NCI-H128 (cell line): ENCODE measurements around the gene PTGS2.
"Not testable (repeated sequence)": the region's sequence is repeated elsewhere in the genome, so short reads cannot be mapped to it uniquely, and the experiment has no call there.

Source experiments
- DNase-seq: peaks from one replicate; lab custom pipeline; 2025; ENCODE audit not compliant: unreplicated experiment; lab: John Stamatoyannopoulos, UW

Gene PTGS2

DNA sequence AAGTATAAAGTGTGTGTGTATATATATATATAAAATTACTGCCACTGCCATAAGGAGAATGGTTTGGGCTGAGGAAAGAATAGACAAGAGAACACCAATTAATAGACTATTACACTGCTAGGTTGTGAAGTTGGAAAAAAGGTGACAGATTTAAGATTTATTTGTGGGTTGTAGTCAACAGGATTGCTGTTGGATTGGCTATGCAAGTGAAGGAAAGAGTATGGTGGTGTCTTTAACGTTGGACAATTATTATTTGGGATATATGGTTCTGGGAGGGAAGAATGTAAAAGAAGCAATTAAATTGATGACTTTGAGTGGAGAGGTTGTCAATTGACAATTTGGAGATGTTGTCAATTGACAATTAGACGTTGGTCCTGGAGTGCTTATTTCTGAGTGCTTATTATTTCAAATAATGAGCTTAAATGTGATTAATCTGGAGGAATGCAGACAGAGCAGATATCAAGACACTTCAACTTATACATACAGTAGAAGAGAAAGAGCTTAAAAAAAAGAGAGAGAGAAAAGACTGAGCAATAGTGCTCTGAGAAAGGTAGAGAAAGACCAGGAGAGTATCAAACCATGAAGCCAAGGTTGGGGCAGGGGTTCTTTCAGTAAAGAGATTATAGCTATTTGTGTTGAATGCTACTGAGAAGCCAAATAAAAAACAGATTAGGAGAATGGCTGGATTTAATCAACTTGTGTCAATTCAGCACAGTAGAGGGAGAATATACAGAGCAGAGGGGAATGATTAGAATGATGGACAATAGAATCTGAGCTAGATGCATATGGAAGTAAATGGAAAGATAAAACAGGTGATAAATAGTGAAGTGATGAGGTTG is 9.7 kb downstream of the PTGS2 start:
- no peak for DNase-seq

GRCh38 chr1:186669784-186670183 is 10.4 kb downstream of the PTGS2 start:
- DNase-seq = not testable (repeated sequence)

DNA sequence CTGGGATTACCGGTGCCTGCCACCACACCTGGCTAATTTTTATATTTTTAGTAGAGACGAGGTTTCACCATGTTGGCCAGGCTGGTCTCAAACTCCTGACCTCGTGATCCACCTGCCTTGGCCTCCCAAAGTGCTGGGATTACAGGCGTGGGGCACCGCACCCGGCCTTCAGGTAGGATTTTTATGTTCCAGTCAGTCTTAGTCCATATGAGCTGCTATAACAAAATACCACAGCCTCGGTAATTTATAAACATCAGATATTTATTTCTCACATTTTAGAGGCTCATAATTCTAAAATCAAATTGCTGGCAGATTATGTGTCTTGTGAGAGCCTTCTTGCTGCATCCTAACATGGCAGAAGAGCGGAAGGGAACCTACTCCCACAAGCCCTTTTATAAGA is 16.0 kb downstream of the PTGS2 start:
- DNase-seq = not testable (repeated sequence)

- DNase-seq = no peak
Observed at GRCh38 chr1:186662752-186663151, 17.5 kb downstream of the PTGS2 start.

DNA sequence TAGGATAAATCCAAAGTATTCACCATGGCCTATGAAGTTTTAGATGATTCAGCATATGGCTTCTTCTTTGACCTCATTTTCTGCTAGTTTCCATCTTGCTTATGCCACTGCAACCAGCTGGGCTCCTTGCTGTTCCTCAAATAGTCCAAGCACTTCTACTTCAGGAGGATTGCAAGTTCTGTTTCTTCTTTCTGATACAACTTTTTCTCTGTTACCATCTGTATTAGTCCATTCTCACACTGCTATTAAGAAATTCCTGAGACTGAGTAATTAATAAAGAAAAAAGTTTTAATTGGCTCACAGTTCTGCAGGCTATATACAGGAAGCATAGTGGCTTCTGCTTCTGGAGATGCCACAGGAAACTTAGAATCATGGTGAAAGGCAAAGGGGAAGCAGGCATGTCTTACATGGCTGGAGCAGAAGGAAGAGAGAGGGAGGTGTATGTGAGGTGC is 20.3 kb downstream of the PTGS2 start:
- no peak for DNase-seq

DNA sequence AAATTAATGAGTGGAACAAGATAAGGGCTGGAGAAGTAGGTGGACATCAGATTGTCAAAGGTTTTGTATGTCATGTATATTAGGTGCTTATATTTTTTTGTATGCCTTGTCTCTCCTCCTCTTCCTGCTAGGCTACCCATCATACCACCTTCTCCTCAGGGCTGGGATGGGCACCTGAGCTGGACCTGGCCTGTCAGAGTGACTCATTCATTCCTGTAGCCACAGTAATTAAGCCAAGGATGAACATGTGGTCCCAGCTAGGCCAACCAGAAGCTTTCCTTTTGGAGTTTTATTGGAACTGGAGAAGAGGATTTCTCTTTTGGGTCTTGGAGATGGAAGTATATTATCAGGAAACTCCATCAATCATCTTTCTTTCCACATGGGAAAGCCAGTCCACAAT is 21.2 kb downstream of the PTGS2 start:
- no peak for DNase-seq

- DNase-seq = no peak
Observed at GRCh38 chr1:186657481-186657880, 22.7 kb downstream of the PTGS2 start.

DNA sequence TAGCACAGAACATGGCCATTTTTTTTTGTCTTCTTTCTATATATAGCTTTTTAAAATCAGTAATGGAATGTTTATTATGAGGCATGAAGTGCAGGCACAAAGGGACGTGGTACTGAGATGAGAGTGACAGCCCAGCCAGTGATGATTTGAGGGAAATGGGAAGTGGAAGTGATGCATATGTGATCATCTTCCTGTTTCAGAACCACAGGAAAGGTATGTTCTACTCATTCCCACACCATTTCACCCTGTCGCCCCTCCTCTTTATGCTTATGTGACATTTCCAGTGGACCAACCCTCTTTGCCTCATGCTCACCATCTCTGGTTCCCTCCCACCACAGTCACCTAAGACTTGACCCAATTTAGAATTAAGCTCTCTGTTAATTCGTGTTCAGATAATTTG is 24.3 kb downstream of the PTGS2 start:
- no peak for DNase-seq

DNA sequence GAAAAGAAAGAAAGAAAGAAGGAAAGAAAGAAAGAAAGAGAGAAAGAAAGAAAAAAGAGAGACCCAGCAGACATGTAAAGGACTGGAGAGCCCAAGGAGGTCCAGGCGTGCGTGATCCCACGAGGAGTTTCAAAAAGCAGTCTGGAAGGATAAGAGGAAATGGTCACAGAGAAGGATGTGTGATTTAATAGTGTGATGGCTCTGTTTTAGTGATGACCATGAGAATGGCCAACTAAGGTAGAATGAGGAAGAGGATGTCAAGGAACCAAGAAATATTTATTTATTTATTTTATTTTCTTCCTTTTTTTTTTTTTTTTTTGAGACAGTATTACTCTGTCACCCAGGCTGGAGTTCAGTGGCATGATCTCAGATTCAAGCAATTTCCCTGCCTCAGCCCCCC is 25.5 kb downstream of the PTGS2 start:
- no peak for DNase-seq

- no peak for DNase-seq
Observed at GRCh38 chr1:186653312-186653711, 26.9 kb downstream of the PTGS2 start.

DNA sequence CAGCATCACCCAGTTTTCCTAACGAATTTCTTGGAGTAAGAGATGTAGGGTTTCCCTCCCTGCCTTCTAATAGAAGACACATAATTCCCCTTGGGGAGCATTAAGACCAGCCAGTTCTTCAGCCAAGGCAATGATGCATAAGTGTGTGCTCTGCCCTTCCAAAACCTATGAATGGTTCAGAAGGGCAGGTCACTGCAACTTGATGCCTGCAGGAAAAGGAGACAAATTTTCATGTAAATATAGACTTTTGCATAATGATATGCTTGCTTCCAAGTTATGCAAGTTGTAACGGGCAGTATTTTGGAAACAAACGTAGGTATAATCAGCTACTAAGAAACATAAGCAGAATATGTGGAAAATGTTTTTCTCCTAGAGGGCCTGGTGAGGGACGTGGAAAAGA is 31.6 kb downstream of the PTGS2 start:
- DNase-seq = no peak

DNA sequence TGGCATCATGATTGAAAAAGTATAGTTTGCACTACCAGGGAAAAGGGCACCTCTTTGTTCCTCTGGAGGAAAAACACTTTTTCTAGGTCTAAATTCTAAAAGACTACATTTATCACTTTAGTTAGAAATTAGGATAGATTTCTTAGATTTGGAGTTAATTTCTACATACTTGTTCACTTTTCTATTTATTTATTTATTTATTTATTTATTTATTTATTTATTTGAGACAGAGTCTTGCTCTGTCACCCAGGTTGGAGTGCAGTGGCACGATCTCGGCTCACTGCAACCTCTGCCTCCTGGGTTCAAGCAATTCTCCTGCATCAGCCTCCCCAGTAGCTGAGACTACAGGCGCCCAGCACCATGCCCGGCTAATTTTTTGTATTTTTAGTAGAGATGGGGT is 32.2 kb downstream of the PTGS2 start:
- not testable (repeated sequence) for DNase-seq

GRCh38 chr1:186643614-186644013 is 36.6 kb downstream of the PTGS2 start:
- DNase-seq = no peak

- DNase-seq = not testable (repeated sequence)
Observed at GRCh38 chr1:186637567-186637966, 42.7 kb downstream of the PTGS2 start.

GRCh38 chr1:186636786-186637185 is 43.4 kb downstream of the PTGS2 start:
- DNase-seq = no peak

- no peak for DNase-seq
Observed at GRCh38 chr1:186634511-186634910, 45.7 kb downstream of the PTGS2 start.

DNA sequence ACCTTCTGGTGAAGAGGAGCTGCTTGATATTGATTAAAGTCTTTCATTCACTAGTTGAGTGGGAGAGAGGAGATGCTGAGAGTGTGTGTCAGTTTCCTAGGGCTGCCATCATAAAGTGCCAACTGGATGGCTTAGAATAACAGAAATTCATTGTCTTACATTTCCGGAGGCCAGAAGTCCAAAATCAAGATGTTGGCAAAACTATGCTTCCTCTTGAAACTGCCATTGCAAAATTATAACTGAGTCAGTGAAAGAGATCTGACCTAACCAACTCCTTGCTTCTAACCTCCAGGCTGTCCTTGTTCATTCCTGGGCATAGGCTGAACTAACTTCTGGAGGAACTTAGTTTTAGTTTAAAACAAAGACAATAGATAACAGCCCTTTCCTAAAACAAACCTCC is 47.1 kb downstream of the PTGS2 start:
- no peak for DNase-seq

- DNase-seq = no peak
Observed at GRCh38 chr1:186629341-186629740, 50.9 kb downstream of the PTGS2 start.

GRCh38 chr1:186628910-186629309 is 51.3 kb downstream of the PTGS2 start:
- DNase-seq = no peak

DNA sequence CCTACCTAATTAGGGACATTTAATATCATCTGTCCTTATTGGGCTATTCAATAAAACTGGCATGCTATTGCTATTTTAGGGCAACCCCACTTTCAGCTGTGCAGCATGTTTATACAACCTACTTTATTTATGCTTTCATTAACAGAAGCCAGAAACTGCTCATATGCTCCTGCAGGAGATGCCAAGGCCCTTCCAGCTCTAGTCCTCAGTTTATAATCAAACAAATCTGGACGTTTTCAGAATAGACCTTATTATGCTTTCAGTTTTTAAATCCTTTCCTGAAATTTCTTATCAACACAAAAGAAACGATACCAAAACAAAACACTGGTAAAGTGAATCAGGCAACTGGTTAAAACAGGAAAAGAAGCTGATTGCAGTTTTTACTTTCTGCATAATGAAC is 53.2 kb downstream of the PTGS2 start:
- DNase-seq = no peak

- no peak for DNase-seq
Observed at GRCh38 chr1:186626356-186626932, 53.8 kb downstream of the PTGS2 start.

- DNase-seq = no peak
Observed at GRCh38 chr1:186623551-186623950, 56.7 kb downstream of the PTGS2 start.
